K562 (cell line): ENCODE results near the gene TMEM218. TPM values are rescaled to one million over a fixed set of nuclear protein-coding genes. Genes with fewer than 3 reads are reported as not detected.

Experiments
- ATAC-seq: fragments of 200-7000 bp; cut with Tn5 transposase; 3 replicates; pipeline ENCODE4 v1.9.1; 2020; ENCODE audit warnings: moderate library complexity
- BruUV-seq: library from RNA; stranded (reverse); fragments of 400-500 nt; replicated peaks from 2 replicates; lab custom pipeline; 2021; lab: Mats Ljungman, UMichigan
- CTCF ChIA-PET: fragments of 300-600 bp; formaldehyde crosslinking; extraction: SDS; loops from one replicate; lab custom pipeline; 2021; ENCODE audit warnings: low intra/inter-chr PET ratio; lab: Yijun Ruan, JAX
- POLR2A ChIA-PET: fragments of 300-600, 350-650 bp; sonication (Branson Sonifier 250); formaldehyde crosslinking; extraction: SDS; loops from one replicate; lab custom pipeline; 2021; ENCODE audit warnings: antibody characterized with exemption, inconsistent platforms; lab: Yijun Ruan, JAX
- DNase-seq, 4 experiments: peaks; one replicate each; pipeline versions ENCODE4 v3.0.0 to v3.0.0-alpha.2; 2011 to 2018; ENCODE audit warnings: low spot score in 3 of 4, mixed read lengths in 3 of 4; ENCODE audit errors: extremely low read depth in 1 of 4
- FAIRE-seq: peaks from 2 replicates; lab custom pipeline; 2011; peaks lifted over from hg19 to GRCh38; lab: Jason Lieb, UNC
- H2AFZ ChIP-seq: 2 replicates; pipeline ENCODE4 v1.6.0; 2011; ENCODE audit warnings: low read depth, low read length, control low read depth, inconsistent platforms
- H3K27ac ChIP-seq: fragments of 200-600 bp; 3 replicates; pipeline ENCODE4 v1.8.0; 2011; ENCODE audit warnings: low read depth, mild to moderate bottlenecking, control low read depth, inconsistent platforms, low read length, moderate library complexity, mixed read lengths; ENCODE audit errors: extremely low read depth
- H3K27me3 ChIP-seq, 2 experiments: fragments of 300-600 bp in 1 of 2; 2 replicates in 1 of 2; 3 replicates in 1 of 2; pipeline versions ENCODE4 v1.6.0 to v1.8.0; 2011; ENCODE audit warnings: inconsistent platforms in 2 of 2, low read length in 2 of 2, mild to moderate bottlenecking in 1 of 2, mixed read lengths in 1 of 2, moderate library complexity in 1 of 2; ENCODE audit not compliant: control insufficient read depth in 2 of 2, insufficient read depth in 2 of 2
- H3K36me3 ChIP-seq: fragments of 300-600 bp; 3 replicates; pipeline ENCODE4 v1.8.0; 2011; ENCODE audit warnings: mild to moderate bottlenecking, low read length, inconsistent platforms; ENCODE audit not compliant: control insufficient read depth, insufficient read depth
- H3K4me1 ChIP-seq, 2 experiments: fragments of 200-600 bp in 1 of 2; replicated peaks in 1 of 2; 2 replicates in 1 of 2; 3 replicates in 1 of 2; pipeline versions ENCODE4 v1.5.1 to v1.8.0; 2011; ENCODE audit warnings: inconsistent platforms in 2 of 2, low read length in 2 of 2, mild to moderate bottlenecking in 1 of 2, mixed read lengths in 1 of 2, moderate library complexity in 1 of 2; ENCODE audit not compliant: control insufficient read depth in 2 of 2, insufficient read depth in 2 of 2
- H3K4me2 ChIP-seq: 2 replicates; pipeline ENCODE4 v1.6.1; 2011; ENCODE audit warnings: low read length, control low read depth, inconsistent platforms, mixed read lengths; ENCODE audit not compliant: insufficient read depth
- H3K4me3 ChIP-seq: fragments of 200-600 bp; sonication (generic), shearing (Covaris generic); 2 replicates; pipeline ENCODE4 v1.5.1; 2016; ENCODE audit warnings: control low read depth, inconsistent platforms
- H3K79me2 ChIP-seq: fragments of 200-600 bp; 3 replicates; pipeline ENCODE4 v1.8.0; 2011; ENCODE audit warnings: low read length, inconsistent platforms; ENCODE audit not compliant: control insufficient read depth, insufficient read depth
- H3K9ac ChIP-seq, 2 experiments: 2 replicates each; pipeline versions ENCODE4 v1.6.0 to v1.6.1; 2011; ENCODE audit warnings: low read depth in 2 of 2, low read length in 2 of 2, control low read depth in 1 of 2, inconsistent platforms in 1 of 2, mild to moderate bottlenecking in 1 of 2, mixed read lengths in 1 of 2; ENCODE audit not compliant: insufficient read depth in 1 of 2
- H3K9me1 ChIP-seq: one replicate; pipeline ENCODE4 v1.6.0; 2011; ENCODE audit warnings: inconsistent platforms, mild to moderate bottlenecking, low read length, moderate library complexity; ENCODE audit not compliant: control insufficient read depth, insufficient read depth
- H3K9me3 ChIP-seq: replicated peaks from 2 replicates; pipeline ENCODE4 v1.5.1; 2011; ENCODE audit warnings: low read depth, low read length, inconsistent platforms; ENCODE audit not compliant: control insufficient read depth, insufficient read depth
- H4K20me1 ChIP-seq: replicated peaks from 2 replicates; pipeline ENCODE4 v1.6.1; 2011; ENCODE audit warnings: low read length, inconsistent platforms, mixed read lengths; ENCODE audit not compliant: control insufficient read depth, insufficient read depth
- ARID4B ChIP-seq: sonication (generic); formaldehyde crosslinking; IDR thresholded peaks from 2 replicates; pipeline ENCODE4 v1.8.0; 2022; ENCODE audit warnings: mild to moderate bottlenecking, missing genetic modification reagents
- DPF2 ChIP-seq: fragments of 450-650 bp; IDR thresholded peaks from 2 replicates; pipeline ENCODE4 v1.6.1; 2016
- WGBS: fragments of 100-300 bp; shearing (Covaris generic); methylation state at CpG from one replicate; pipeline ENCODE4 v1.1.6; 2016; ENCODE audit warnings: low coverage, mixed read lengths; ENCODE audit not compliant: insufficient coverage; ENCODE audit errors: missing lambda C conversion rate; 5-methylcytosine and 5-hydroxymethylcytosine counted together
- in situ Hi-C: fragments of 300-500 bp; cut with MboI; formaldehyde crosslinking; loops from 4 replicates; pipeline ENCODE4 v1.15.0; 2018; ENCODE audit warnings: inconsistent platforms, mixed read lengths
- intact Hi-C: fragments of 100-400 bp; cut with micrococcal nuclease; formaldehyde crosslinking; loops from 2 replicates; pipeline ENCODE4 v1.14.2; 2022
- polyA plus RNA-seq, 8 experiments: library from polyadenylated mRNA; depleted of rRNA in 4 of 8; stranded (reverse) in 5 of 8; unstranded in 3 of 8; fragments of >200 nt; fragmentation: Nextera tagmentation in 2 of 8; fragmentation: Illumina TruSeq in 1 of 8; extraction: Ambion mirVana in 2 of 8; extraction: Trizol in 1 of 8; gene quantifications; 2 replicates each; pipeline versions ENCODE4 v1.2.1 to v1.2.3, GENCODE V29; 2011 to 2014; ENCODE audit warnings: inconsistent platforms in 1 of 8, missing spikeins in 1 of 8
- total RNA-seq, 7 experiments: library from RNA; depleted of rRNA in 6 of 7; stranded (reverse); fragments of >200 nt in 6 of 7; fragmentation: Illumina TruSeq in 2 of 7; extraction: Trizol in 2 of 7; gene quantifications; 2 replicates each; pipeline versions ENCODE4 v1.2.1 to v1.2.3, GENCODE V29; 2011 to 2021; ENCODE audit warnings: low replicate concordance in 1 of 7
- TF ChIP-seq, protein P1 (sequence below), 2 experiments: fragments of 450-650 bp; IDR thresholded peaks; 2 replicates each; pipeline ENCODE4 v1.6.1; 2016

Gene TMEM218
- total and polyA plus RNA-seq, 9 of the 15 experiments (the other 6 are each of a cell fraction or from before 2014, with no cell fraction given): 13.4 to 32.2 (median 25.4) TPM

GRCh38 chr11:125154378-125155099, 43.1 kb upstream of the TMEM218 start (continued):
- TF ChIP-seq ARID4B (CRISPR knock-in tag): no peak

DNA sequence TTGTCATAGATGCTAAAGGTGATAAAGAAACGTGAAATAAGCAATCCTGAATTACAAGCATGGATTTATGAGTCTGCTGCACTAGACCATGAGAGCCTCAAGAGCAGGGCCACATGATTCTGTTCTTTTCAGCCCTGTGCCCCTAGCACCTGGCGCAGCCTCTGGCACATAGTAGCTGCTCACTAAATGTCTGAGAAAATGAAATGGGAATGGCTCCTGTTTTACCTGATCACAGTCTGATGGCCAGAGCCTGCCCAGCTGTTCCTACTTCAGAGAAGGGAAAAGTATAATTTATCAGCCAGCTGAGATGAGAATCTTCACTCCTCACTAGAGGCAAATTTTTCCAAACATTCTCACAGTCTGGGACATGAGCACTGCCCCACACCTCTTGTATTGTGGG, 42.4 kb upstream of the TMEM218 start:
- Histone ChIP-seq H3K9me3 (no peaks in the 10 kb centered on the region; the same call in 1 of the 2 replicates), H3K9ac (no peak overlapping the region), H3K36me3 (no peaks in the 10 kb centered on the region), H3K27me3 (peaks cover 4 to 42% of the 10 kb centered on the region in 2 experiments), H3K79me2 (no peaks in the 10 kb centered on the region), H3K4me1 (no peaks in the 10 kb centered on the region), H3K4me3 (no peak overlapping the region), H4K20me1 (no peaks in the 10 kb centered on the region), H2AFZ (no peak overlapping the region), H3K4me2 (no peak overlapping the region), H3K9me1 (no peaks in the 10 kb centered on the region), H3K27ac (no peak overlapping the region)
- intact Hi-C loops (no loop called here), in situ Hi-C loops (no loop called here)
- DNase-seq (no peak), FAIRE-seq (no peak), ATAC-seq (no peak)
- BruUV-seq: no TSS peak
- 4% methylated on average over 2 of the region's 2 CpGs for WGBS
- ChIA-PET POLR2A (no interaction called here), CTCF (no interaction called here)
- TF ChIP-seq, protein P1, sequence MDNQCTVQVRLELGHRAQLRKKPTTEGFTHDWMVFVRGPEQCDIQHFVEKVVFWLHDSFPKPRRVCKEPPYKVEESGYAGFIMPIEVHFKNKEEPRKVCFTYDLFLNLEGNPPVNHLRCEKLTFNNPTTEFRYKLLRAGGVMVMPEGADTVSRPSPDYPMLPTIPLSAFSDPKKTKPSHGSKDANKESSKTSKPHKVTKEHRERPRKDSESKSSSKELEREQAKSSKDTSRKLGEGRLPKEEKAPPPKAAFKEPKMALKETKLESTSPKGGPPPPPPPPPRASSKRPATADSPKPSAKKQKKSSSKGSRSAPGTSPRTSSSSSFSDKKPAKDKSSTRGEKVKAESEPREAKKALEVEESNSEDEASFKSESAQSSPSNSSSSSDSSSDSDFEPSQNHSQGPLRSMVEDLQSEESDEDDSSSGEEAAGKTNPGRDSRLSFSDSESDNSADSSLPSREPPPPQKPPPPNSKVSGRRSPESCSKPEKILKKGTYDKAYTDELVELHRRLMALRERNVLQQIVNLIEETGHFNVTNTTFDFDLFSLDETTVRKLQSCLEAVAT (IDR thresholded peaks at IDR 0.05): no peak
- no peak for TF ChIP-seq DPF2
